ENCODE measurements around the gene ATOH8.

DNA sequence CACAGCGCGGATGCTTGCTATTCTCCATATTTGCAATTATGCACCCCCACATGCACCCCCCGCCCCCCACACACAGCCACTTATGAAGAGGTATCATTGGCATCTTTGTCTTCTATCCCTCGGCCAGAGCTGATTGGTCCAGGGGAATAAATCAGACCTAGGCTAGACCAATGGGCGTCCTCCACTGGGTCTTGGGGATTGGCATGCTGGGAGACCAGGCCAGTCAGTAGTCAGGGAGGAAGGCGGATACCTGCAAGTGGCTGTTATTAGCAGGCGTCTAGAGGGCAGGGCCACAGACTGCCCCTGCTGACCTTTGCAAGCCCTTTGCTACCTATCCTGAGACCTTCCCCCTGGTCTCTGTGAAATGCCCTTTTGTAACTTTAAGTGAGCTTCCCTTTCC is 30.0 kb downstream of the ATOH8 start:
- TF ChIP-seq, protein P1, sequence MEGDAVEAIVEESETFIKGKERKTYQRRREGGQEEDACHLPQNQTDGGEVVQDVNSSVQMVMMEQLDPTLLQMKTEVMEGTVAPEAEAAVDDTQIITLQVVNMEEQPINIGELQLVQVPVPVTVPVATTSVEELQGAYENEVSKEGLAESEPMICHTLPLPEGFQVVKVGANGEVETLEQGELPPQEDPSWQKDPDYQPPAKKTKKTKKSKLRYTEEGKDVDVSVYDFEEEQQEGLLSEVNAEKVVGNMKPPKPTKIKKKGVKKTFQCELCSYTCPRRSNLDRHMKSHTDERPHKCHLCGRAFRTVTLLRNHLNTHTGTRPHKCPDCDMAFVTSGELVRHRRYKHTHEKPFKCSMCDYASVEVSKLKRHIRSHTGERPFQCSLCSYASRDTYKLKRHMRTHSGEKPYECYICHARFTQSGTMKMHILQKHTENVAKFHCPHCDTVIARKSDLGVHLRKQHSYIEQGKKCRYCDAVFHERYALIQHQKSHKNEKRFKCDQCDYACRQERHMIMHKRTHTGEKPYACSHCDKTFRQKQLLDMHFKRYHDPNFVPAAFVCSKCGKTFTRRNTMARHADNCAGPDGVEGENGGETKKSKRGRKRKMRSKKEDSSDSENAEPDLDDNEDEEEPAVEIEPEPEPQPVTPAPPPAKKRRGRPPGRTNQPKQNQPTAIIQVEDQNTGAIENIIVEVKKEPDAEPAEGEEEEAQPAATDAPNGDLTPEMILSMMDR (IDR thresholded peaks at IDR 0.05; ENCODE audit: insufficient read depth, low read length) = no peak
- TF ChIP-seq POLR2AphosphoS5 (IDR thresholded peaks at IDR 0.05; ENCODE audit: low read depth) = no peak
